Measurements from ENCODE around the gene PRKAA2. TPM values are rescaled to one million over a fixed set of nuclear protein-coding genes. Genes with fewer than 3 reads are reported as not detected.

The PRKAA2 gene
- polyA plus RNA-seq, 4 donors: 14.5 to 21.3 (median 16.7) TPM

DNA sequence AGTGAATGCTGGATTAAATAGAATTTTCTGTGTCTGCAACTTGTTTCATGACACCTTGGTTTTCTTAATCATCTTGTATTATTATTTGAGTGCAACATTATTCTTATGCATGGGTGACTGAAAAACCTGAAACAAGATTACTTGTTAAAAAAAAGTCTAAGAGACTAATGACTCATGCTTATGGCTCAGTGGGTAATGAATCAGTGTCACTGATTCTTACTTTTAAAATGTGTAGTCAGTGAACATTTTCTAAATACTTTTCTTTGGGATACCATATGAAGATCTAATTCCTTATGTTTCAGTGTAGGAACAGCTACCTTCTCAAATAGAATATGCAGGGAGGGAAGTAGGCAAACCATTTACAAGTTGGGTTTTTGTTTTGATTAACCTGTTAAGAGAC is 65.5 kb downstream of the PRKAA2 start:
- DNase-seq (ENCODE audit: low read depth in 4 of 4, low spot score in 3 of 4): no peak

DNA sequence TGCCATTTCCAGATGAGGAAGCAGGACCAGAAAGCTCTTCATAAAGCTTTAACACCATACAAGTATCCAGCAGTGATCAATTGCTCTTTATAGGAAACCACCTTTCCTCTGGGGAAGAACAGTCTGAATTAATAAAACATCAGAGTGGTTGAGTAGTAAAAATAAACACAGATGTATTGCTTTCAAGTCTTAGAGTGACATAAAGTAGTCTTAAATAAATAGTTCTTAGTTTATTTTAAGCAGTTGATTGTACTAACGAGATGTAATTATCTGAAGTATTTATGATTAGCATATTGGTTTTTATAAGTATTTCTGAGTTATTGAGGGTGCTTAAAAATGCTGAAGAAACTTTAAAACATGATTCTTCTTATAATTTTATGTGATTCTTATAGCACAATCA is 67.0 kb downstream of the PRKAA2 start:
- DNase-seq (ENCODE audit: low read depth in 4 of 4, low spot score in 3 of 4): no peak

DNA sequence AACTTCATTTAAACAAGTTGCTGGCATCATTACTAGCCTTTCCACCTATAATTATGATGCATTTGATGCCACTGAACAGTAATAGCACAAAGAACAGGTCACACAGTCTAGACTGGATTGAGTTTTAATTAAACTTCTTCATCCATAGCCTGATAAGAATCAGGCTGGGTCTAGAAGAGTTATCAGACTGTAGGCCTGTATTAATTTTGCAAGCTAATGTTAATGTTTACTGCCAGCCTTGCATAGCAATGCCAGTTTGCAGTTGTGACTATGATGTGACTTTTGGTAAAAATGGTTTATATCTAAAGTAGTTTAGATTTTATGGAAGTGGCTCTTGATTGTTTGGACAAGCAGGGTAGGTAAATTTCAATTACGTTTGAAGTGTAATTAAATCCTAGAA is 68.0 kb downstream of the PRKAA2 start:
- no peak for DNase-seq (ENCODE audit: low read depth in 4 of 4, low spot score in 3 of 4)

DNA sequence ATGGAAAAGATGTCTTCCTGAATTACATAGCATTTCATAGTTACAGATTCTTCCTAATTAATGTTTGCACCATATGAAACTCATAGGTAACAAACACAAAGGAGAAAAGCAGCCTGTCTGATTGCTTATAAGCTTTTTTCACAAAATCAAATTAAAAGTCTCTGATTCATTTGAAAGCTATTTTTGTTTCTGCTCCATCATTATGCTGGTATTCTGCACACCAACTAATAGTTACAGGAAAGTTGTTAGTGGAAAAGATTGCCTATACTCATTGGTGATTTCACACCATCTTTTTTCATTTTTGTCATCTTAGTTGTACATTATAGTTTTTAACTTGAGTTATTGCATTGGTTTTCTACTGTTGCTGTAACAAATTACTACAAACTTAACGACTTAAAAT is 70.0 kb downstream of the PRKAA2 start:
- DNase-seq (ENCODE audit: low read depth in 4 of 4, low spot score in 3 of 4): no peak

DNA sequence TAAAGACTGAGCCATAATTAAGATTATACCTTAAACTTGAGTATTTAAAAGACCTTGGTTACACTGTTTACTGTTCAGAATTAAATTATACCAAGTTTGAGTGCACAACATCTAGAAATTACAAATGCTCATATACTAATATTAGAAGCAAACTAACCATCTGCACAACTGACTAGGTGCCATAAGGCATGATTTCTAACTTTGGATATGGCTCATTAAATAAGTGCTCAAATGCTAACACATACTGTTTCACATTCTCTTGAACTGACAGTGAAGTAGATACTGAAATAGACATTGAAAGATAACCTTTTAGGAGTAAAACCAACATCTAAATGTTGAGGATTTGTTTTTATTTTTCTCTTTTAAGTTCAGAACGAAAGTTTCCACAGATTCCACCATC is 74.1 kb downstream of the PRKAA2 start:
- no peak for DNase-seq (ENCODE audit: low read depth in 4 of 4, low spot score in 3 of 4)

DNA sequence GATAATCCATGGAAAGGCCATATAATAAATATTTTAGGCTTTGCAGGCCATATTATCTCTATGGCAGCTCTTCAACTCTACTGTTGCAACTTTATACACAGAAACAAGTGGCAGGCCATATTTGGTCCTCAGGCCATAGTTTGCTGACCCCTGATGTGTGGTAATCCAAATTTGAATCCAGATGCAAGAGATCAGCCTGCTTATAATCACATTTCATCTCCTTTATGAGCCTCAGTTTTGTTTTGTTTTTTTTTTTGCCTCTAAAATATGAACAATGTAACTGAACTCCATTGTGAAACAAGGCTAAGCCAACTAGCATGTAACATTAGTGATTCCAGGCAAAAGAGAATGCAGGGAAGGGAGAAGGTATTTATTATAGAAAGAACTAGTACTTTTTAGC is 81.6 kb downstream of the PRKAA2 start:
- no peak for DNase-seq (ENCODE audit: low read depth in 4 of 4, low spot score in 3 of 4)

DNA sequence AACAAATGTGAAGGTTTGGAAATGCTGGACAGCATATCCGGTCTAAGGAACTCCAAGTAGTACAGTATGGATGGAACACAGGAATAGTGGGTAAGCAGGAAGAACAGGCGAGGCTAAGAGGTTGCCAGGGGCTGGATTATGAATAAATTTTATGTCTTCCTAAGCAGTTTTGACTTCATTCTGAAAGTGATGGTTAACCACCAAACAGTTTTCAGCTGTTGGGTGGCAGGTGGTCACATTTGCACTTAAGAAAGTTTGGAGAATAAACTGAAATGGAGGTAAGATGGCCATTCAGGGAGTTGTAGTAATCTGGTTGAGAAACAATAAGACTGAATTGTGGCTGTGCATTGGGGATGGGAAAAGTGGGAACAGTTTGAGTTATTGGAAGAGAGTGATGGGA is 83.8 kb downstream of the PRKAA2 start:
- no peak for DNase-seq (ENCODE audit: low read depth in 4 of 4, low spot score in 3 of 4)

DNA sequence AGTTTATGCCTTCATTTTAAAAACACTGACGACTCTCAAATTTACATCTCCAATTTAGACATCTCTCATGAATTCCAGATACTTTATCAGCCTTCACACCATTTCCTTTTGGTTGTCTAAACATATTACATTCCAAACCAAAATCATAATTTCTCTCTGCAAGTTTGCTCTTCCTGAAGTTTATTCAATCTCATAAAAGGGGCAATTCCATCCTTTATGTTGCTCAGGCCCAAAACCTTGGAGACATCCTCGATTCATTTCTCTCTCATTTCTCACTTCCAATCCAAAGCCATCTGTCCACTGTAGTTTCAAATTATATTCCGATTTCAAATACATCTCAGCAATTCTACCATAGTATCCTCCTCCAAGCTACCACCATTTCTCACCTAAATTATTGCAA is 100.1 kb downstream of the PRKAA2 start:
- DNase-seq (ENCODE audit: low read depth in 4 of 4, low spot score in 3 of 4): no peak

DNA sequence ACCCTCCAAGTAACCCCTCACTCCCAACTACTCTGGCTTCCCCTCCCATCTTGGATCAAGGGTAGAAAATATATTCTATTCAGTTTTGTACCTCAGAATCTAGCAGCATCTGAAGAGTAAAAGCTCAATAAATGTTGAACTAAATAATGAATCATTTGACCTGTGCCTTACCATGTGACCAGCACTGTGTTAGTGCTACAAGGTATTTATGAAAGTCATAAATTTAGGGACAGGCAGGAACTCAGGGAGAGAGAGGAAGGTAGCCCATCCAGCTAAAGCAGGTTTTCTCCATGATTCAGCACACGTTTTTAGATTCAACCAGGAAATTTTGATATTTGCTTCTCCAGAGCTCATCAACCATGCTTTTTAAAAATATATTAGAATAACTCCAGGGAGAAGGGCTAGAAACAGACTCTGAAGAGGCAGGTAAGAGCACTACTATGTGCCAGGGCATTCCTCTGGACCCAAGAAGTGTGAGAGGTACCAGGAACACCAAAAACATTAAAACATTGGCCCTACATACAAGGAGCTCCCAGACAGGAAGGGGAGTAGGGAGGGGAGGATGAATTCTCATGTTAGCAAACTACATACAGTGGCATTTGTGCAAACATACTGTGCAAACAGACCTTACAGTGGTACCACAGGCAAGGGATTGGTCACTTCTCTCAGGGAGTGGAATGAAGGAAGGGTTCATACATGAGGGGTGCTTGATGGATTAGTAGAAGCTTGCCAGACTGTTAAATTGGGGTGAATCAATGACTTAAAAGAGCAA is 109.8 kb downstream of the PRKAA2 start:
- no peak for DNase-seq (ENCODE audit: low read depth in 4 of 4, low spot score in 3 of 4)

DNA sequence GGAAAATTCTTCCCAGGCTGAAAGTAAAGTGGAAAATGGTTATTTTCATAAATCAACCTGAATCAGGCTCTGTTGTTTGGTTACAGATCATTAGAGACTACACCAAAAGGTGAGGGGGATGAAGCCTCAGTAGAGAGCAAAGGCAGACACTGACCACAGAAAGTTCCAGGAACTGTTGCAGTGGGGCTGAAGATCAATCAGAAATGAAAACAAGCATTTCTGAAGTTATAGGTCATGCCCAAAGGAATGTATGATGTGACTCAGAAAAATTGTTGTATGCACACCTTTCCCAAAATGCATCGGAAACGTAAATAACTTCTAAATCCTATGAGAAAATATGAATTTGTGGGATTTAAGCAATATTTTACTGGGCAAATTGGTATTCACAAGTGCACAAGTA is 110.8 kb downstream of the PRKAA2 start:
- no peak for DNase-seq (ENCODE audit: low read depth in 4 of 4, low spot score in 3 of 4)

DNA sequence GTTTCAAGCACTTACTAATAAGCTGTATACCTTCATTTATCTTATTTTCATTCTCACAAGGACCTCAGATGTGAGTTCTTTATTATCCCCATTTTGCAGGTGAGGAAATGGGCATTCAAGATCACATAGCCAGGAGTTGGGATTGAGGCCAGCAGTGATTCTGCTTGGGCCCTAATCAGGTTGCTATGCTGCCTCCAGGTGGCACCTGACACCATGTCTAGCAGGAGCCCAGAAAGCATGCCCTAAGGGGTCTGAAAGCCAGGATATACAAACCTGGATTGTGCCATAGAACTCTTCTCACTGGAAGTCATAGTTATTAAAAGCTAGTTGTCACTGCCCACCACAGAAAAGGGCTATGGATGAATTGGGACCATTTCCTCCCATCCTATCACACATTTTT is 113.0 kb downstream of the PRKAA2 start:
- no peak for DNase-seq (ENCODE audit: low read depth in 4 of 4, low spot score in 3 of 4)

DNA sequence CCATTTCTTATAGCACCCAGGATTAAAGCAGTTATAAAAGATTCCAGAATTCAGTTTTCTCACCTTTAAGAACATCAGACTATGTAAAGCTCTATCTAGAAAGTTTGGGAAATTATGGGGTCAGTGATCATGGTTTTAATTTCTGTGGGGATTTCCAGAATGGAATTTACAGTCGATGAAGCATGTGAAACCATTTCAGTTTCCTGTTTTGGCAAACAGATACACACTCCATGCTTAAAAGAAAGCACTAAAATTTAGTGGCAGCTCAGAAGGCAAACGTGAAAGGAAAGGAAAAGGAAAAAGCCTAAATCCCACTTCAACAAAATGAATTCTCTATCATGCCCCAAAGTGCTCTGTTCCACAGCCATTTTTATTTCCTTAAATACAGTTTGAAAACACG is 113.7 kb downstream of the PRKAA2 start:
- no peak for DNase-seq (ENCODE audit: low read depth in 4 of 4, low spot score in 3 of 4)

Other genes starting within 250 kb of the PRKAA2 start
- gene PLPP3, start 65.8 kb upstream of the PRKAA2 start, polyA plus RNA-seq (ENCODE audit: insufficient read length in 4 of 4): 100 to 1,000 TPM; 133 to 154 (median 145) TPM
- 1 to 10 TPM in 3 of 4 donors, under 1 TPM in 1; 0.77 to 1.4 (median 1.2) TPM for gene FYB2, start 174.1 kb downstream of the PRKAA2 start, polyA plus RNA-seq (ENCODE audit: insufficient read length in 4 of 4)
- gene C8A, start 209.5 kb downstream of the PRKAA2 start, polyA plus RNA-seq (ENCODE audit: insufficient read length in 4 of 4): not detected

Measured in right renal pelvis (tissue), 4 donors.